SU-DHL-6 (cell line): ENCODE measurements around the gene ADSL.

Source experiments
- H2AFZ ChIP-seq: fragments of 200-600 bp; sonication (generic); 2 replicates; pipeline ENCODE4 v1.6.1; 2014; ENCODE audit warnings: low read depth, mild to moderate bottlenecking, moderate library complexity, mixed read lengths, antibody characterized with exemption, low read length; ENCODE audit not compliant: severe bottlenecking
- H3F3A ChIP-seq: fragments of 200-600 bp; shearing (Covaris generic); 2 replicates; pipeline ENCODE4 v1.6.0; 2016; ENCODE audit warnings: antibody characterized with exemption, mild to moderate bottlenecking; ENCODE audit not compliant: insufficient read depth
- H3K27ac ChIP-seq: fragments of 200-600 bp; sonication (generic); 2 replicates; pipeline ENCODE4 v1.5.1; 2016; ENCODE audit warnings: low read depth, mild to moderate bottlenecking, low read length, moderate library complexity, mixed read lengths
- H3K27me3 ChIP-seq: fragments of 200-600 bp; sonication (generic), shearing (Covaris generic); 2 replicates; pipeline ENCODE4 v1.6.0; 2014; ENCODE audit warnings: mild to moderate bottlenecking, low read length
- H3K36me3 ChIP-seq: fragments of 200-600 bp; sonication (generic); 2 replicates; pipeline ENCODE4 v1.6.1; 2014; ENCODE audit warnings: mild to moderate bottlenecking, low read length, mixed read lengths
- H3K4me2 ChIP-seq: fragments of 300-600, 200-600 bp; shearing (Covaris generic), sonication (generic); 2 replicates; pipeline ENCODE4 v1.6.0; 2014; ENCODE audit warnings: low read length, low read depth, mild to moderate bottlenecking; ENCODE audit not compliant: poor library complexity, severe bottlenecking
- H3K4me3 ChIP-seq: fragments of 200-600 bp; sonication (generic); 2 replicates; pipeline ENCODE4 v1.5.1; 2014; ENCODE audit warnings: antibody characterized with exemption, low read length, mild to moderate bottlenecking, mixed read lengths; ENCODE audit not compliant: insufficient read depth, poor library complexity, severe bottlenecking
- H3K79me2 ChIP-seq: fragments of 200-600 bp; sonication (generic); 2 replicates; pipeline ENCODE4 v1.6.1; 2014; ENCODE audit warnings: mild to moderate bottlenecking, low read length, moderate library complexity; ENCODE audit not compliant: insufficient read depth
- H3K9ac ChIP-seq: fragments of 200-600 bp; sonication (generic); 2 replicates; pipeline ENCODE4 v1.7.0; 2014; ENCODE audit warnings: mild to moderate bottlenecking, low read length
- H3K9me2 ChIP-seq: fragments of 200-600 bp; sonication (generic); replicated peaks from 2 replicates; pipeline ENCODE4 v1.6.1; 2014; ENCODE audit warnings: low read length; ENCODE audit not compliant: insufficient read depth
- H3K9me3 ChIP-seq: fragments of 200-600 bp; sonication (generic); 2 replicates; pipeline ENCODE4 v1.6.1; 2014; ENCODE audit warnings: low read length, mixed read lengths; ENCODE audit not compliant: insufficient read depth
- H4K20me1 ChIP-seq: fragments of 200-600 bp; sonication (generic); 2 replicates; pipeline ENCODE4 v1.6.1; 2014; ENCODE audit warnings: low read depth, mild to moderate bottlenecking, antibody characterized with exemption, low read length, moderate library complexity, mixed read lengths
- EZH2phosphoT487 ChIP-seq: fragments of 200-600 bp; sonication (generic), shearing (Covaris generic); conservative IDR thresholded peaks from 2 replicates; pipeline ENCODE4 v1.6.1; 2018; ENCODE audit warnings: mild to moderate bottlenecking, antibody characterized with exemption, low read length, moderate library complexity, mixed read lengths
- TF ChIP-seq, protein P1 (sequence below): fragments of 200-600 bp; sonication (generic); IDR thresholded peaks from one replicate; pipeline ENCODE4 v1.5.1; 2017; ENCODE audit warnings: antibody characterized with exemption, mild to moderate bottlenecking, low read length, moderate library complexity; ENCODE audit not compliant: insufficient read depth, poor library complexity, severe bottlenecking

ADSL gene

GRCh38 chr22:40423882-40424640 is 77.8 kb downstream of the ADSL start:
- Histone ChIP-seq H2AFZ (no peak overlapping the region), H3K9ac (no peak overlapping the region), H3K27me3 (no peaks in the 10 kb centered on the region), H3K4me3 (no peak overlapping the region), H3K9me2 (no peaks in the 10 kb centered on the region), H3K4me2 (no peak overlapping the region), H3K79me2 (no peaks in the 10 kb centered on the region; the same call in 1 of the 2 replicates), H3K36me3 (no peaks in the 10 kb centered on the region; the same call in 1 of the 2 replicates), H3F3A (peaks cover 6% of the 10 kb centered on the region; the same call in 1 of the 2 replicates), H4K20me1 (no peaks in the 10 kb centered on the region), H3K27ac (no peak overlapping the region), H3K9me3 (no peaks in the 10 kb centered on the region)
- TF ChIP-seq EZH2phosphoT487 = no peak
- TF ChIP-seq, protein P1, sequence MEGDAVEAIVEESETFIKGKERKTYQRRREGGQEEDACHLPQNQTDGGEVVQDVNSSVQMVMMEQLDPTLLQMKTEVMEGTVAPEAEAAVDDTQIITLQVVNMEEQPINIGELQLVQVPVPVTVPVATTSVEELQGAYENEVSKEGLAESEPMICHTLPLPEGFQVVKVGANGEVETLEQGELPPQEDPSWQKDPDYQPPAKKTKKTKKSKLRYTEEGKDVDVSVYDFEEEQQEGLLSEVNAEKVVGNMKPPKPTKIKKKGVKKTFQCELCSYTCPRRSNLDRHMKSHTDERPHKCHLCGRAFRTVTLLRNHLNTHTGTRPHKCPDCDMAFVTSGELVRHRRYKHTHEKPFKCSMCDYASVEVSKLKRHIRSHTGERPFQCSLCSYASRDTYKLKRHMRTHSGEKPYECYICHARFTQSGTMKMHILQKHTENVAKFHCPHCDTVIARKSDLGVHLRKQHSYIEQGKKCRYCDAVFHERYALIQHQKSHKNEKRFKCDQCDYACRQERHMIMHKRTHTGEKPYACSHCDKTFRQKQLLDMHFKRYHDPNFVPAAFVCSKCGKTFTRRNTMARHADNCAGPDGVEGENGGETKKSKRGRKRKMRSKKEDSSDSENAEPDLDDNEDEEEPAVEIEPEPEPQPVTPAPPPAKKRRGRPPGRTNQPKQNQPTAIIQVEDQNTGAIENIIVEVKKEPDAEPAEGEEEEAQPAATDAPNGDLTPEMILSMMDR = no peak

- H3K4me2 ChIP-seq = no peak overlapping the region
- no peak overlapping the region for H3K9ac ChIP-seq
- H3K9me2 ChIP-seq = no peaks in the 10 kb centered on the region
- no peaks in the 10 kb centered on the region for H3F3A ChIP-seq
- no peak overlapping the region for H3K27ac ChIP-seq
- no peaks in the 10 kb centered on the region for H3K27me3 ChIP-seq
- H3K4me3 ChIP-seq = no peak overlapping the region
- H3K79me2 ChIP-seq = no peaks in the 10 kb centered on the region; the same call in 1 of the 2 replicates
- no peaks in the 10 kb centered on the region for H4K20me1 ChIP-seq
- H3K36me3 ChIP-seq = peaks cover 4% of the 10 kb centered on the region
- H2AFZ ChIP-seq = no peak overlapping the region
- no peaks in the 10 kb centered on the region for H3K9me3 ChIP-seq
- TF ChIP-seq, protein P1 = no peak
- TF ChIP-seq EZH2phosphoT487 = no peak
These were observed 78.8 kb downstream of the ADSL start for GRCh38 chr22:40425082-40425481.

GRCh38 chr22:40426594-40427333 is 80.5 kb downstream of the ADSL start:
- Histone ChIP-seq H3K79me2 (peaks cover 6% of the 10 kb centered on the region; the same call in 1 of the 2 replicates), H3F3A (no peaks in the 10 kb centered on the region), H3K9me3 (no peaks in the 10 kb centered on the region), H4K20me1 (no peaks in the 10 kb centered on the region), H3K9me2 (no peaks in the 10 kb centered on the region), H3K27me3 (no peaks in the 10 kb centered on the region), H2AFZ (no peak overlapping the region), H3K4me2 (no peak overlapping the region), H3K9ac (no peak overlapping the region), H3K27ac (no peak overlapping the region), H3K4me3 (no peak overlapping the region), H3K36me3 (peaks cover 13% of the 10 kb centered on the region)
- TF ChIP-seq, protein P1 = no peak
- TF ChIP-seq EZH2phosphoT487 = no peak
